RKO (cell line): ENCODE data around the gene SYT1.
A peak's percentile ranks its signal among the peaks of the same experiment; 100 is the strongest.
"Not testable (repeated sequence)": the region's sequence is repeated elsewhere in the genome, so short reads cannot be mapped to it uniquely, and the experiment has no call there.

Source experiments
- DNase-seq: peaks from one replicate; pipeline ENCODE4 v3.0.0-alpha.2; 2016; ENCODE audit warnings: low spot score

The SYT1 gene

DNA sequence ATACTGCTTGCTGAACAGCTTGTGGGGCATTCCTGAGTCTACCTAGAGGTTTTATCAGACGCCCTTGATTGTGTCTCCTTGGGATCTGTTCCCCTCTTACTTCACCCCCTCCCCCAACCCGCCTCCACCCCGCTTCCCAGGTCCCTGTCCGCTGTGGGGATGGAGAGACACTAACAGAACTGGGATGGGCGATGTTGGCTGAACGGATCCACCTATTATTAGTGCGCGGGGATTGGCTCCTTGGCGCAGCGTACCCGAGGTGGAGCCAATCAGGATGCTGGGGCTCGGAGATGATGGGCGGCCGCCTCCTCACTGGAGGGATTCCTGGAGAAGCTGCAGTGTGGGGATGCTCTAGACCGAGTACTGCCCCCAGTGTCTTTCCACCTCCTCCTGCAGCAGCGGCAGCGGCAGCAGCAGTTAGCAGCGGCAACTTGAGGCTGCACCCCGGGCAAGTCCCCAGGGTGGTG is at the start of gene SYT1:
Gene SYT1 (plus strand): TSS at position 372 of the 467 bp plus-strand sequence.
- no peak for DNase-seq

DNA sequence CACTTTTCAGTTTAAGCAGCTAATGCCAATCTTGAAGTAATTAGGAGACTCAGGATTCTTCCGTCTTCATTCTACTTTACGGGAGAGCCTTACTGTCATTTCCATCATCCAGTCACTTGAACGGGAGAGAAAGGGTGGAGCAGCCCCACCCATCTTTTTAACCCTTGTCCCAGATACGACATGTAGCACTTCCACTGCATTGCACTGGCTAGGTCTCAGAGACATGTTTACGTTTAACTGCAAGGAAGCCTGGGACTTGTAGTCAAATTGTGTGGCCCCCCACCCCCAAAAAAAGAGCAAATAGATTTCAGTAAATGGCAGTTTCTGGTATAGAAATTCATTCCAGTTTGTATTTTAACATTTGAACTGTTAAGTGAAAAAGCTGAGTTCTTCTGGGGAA is 46.1 kb upstream of the SYT1 start:
- DNase-seq: no peak

DNA sequence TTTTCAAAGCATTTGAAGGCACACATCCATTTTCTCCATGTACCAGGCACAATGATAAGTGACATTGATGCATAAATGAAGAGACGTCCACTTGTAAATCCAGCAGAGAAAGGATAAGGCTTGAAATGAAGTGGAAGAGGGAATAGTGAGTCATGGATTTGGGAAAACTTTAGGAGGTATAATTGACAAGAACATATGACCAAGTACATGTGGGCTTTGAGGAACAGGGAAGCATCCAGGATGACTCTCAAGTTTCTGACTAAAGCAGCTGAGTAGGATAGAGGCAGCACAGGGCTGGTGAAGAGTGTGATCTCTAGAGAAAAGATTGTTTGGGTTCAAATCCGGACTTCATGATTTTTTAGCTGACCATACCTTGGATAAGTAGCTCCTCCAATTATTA is 43.6 kb upstream of the SYT1 start:
- no peak for DNase-seq

DNA sequence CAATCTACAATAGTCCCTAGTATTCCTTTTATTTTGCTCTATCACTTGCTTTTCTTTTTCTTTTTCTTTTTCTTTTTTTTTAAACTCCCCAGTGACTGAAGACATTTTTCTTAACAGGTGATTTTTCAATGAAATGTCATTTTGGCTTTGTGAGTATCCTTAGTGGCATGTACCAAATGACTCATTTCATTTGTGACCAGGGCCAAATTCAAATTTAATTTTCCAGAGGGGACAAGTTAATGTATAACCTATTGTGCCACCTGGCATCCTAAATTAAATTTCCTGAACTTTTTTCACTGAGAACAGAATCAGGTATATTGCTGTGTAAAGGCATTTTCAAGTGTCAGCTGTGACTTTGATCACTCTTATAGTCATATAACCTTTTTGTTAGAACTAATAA is 39.7 kb upstream of the SYT1 start:
- no peak for DNase-seq

DNA sequence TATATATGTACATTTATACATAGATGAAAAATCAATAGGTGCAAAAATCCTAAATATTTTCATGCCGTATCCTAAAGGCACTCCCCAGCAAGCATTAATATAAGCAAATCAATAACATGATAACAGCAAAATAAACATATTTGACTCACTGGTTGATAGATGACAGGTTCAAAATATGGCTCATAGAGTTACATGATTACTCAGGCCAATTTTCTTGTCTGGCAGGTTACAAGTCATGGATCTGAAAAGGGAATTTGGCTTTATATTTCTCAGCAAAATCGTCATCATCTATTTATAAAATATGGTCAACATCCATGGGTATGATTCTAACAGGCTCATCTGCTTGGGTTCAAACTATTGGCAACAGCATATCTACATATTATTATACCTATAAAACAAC is 34.9 kb upstream of the SYT1 start:
- DNase-seq: no peak

DNA sequence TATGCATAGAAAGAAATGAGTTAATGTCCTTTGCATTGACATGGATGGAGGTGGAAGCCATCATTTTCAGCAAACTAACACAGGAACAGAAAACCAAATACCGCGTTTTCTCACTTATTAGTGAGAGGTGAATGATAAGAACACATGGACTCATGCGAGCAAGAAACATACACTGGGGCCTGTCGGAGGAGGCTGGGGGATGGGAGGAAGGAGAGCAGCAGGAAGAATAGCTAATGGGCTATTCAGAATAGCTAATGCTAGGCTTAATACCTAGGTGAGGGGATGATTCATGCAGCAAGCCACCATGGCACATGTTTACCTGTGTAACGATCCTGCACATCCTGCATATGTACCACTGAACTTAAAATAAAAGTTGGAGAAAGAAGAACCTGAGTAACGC is 29.1 kb upstream of the SYT1 start:
- DNase-seq: no peak

DNA sequence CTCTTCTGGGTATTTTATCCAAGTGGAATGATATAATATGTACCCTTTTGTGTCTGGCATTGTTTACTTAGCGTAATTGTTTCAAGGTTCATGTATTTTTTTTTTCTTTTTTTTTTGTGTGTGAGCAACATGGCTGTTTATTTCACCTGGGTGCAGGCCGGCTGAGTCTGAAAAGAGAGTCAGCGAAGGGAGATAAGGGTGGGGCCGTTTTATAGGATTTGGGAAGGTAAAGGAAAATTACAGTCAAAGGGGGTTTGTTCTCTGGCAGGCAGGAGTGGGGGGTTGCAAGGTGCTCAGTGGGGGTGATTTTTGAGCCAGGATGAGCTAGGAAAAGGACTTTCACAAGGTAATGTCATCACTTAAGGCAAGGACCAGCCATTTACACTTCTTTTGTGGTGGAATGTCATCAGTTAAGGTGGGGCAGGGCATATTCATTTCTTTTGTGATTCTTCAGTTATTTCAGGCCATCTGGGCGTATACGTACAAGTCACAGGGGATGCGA is 24.0 kb upstream of the SYT1 start:
- DNase-seq: not testable (repeated sequence)

DNA sequence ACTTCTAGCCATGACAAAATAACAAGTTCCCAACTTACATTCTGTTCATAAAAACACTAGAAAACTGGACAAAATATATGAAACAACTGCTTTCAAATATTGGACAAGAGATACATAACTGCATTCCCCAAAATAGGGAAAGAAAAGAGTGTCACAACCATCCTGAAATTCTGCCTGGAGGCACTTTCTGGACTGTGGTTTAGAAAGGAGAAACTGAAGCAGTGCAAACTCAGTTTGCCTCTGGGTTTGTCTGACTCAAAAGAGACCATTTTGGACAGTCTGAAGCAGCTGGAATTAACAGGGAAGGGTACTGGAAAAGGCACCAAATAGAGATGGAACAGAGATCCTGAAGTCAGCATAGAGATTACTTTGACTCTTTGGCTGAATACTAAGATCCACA is 11.3 kb upstream of the SYT1 start:
- DNase-seq: no peak

DNA sequence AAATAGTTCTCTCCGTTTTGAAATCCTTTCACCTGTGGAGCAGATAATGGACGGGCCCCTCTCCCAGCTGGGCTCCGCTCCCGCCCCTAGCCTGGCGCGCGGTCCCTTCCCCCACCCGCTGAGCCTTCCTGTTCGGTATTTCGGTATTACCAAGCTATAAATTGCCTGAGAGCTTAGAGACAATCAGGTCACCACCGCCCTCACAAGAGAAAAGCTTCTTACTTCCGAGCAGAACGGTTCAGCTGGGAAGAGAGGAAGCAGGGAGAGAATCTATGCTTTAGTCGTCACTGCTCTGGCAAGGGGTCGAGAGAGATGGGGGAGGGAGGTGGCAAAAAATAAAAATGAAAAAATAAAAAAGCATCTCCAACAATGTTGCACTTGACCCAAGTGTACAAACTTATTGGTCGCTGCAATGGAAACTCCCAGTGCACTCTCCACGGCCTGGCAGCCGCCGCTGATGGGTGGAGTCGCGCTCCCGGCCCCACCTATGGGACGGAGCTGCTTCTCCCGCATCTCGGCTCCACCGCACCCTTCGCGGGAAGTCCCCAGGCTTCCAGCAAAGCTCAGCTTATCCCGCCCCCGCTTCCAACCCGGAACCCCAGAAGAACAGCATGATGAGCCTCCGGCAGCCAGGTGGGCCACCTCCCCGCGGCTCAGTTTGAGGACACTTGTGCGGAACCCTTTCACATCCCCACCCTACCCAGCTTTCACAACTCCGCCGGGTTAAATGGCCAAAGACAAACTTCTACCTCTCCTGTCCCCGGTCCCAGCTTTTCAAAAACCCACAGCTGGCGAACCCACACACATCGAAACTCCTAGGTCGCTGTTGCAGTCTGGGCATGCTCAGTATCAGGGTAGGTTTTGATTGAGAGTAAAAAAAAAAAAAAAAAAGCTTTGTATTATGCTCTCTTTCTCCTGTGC is 832 bp upstream of the SYT1 start:
- no peak for DNase-seq

DNA sequence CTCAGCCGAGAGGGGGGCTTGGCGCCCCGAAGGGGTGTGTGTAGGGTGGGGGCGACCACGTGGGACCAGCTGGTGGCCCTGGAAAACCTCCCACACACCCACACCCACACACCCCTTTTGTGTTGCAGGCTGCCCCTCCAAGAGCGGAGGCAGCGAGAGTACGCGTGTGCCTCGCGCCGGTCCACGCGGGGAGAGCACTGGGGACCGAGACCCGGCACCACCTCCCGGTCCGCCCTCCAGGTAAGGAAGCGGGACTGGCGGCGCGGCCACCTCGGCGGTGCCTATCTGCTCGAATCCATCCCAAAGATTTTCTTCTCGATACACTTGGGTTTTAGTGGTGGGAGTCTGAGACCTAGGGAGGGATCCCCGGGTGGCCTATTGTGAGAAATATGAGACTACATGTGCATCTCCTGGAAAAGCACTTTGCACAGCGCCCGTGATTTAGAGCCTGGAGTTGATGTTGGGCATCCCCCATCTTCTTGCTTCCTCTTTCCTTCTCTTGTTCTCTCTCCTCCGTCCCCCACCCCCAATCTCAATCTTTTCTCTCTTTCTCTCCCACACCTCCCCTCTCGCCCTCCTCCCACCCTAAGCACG is 393 bp downstream of the SYT1 start:
- DNase-seq: no peak

DNA sequence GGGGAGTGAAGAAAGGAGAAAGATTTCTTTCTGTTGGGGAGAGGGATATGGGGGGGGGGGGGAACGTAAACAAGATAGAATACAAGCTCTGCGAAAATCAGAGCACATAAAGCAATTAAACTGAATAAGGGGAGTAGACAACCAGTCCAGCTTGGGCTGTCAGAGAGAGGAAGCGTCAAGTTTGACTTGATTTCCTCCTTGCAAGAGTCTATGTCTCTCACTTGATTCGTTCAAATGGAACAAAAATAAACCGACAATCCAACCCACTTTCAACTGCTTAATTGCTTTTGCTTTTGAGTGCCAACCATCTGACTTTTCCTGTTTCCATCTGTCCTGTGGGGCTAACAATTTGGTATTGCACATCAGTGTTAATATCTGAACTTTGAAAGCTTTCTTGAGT is 942 bp downstream of the SYT1 start:
- DNase-seq: no peak

DNA sequence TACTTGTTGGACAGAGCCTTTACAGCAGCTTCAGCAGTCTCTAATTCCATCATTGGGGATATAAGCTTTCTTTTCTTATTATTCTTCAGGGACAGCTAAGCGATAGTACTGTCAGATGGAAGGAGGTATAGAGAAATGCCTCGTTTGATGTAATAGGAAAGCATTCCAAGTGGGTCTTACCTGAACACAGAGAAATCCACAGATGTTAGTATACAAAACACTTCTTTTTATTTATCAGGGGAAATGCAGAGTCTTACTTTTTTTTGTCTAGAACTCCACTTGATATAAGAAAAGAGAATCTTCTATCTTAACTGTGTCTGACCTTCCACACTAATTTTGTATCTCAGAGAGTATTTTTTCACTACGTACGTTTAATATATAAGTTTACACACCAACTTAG is 1.9 kb downstream of the SYT1 start:
- no peak for DNase-seq

DNA sequence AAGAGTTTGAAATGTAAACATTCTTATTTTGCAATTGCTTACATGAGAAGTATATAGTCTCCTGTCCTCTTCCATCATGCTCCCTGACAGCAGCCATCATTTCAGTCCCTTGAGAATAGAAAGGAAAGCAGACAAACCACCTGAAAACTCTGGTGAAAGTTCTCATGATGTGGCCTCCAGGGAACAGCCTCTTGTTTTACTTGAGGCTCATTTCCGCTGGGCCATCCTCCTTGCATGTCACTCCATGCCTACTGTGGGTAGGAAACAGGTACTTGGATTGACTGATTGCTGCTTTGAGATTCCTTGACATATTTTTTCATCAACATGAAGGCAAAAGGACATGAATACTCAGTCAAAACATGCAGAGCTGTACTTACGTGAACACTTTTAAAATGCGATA is 6.0 kb downstream of the SYT1 start:
- no peak for DNase-seq

DNA sequence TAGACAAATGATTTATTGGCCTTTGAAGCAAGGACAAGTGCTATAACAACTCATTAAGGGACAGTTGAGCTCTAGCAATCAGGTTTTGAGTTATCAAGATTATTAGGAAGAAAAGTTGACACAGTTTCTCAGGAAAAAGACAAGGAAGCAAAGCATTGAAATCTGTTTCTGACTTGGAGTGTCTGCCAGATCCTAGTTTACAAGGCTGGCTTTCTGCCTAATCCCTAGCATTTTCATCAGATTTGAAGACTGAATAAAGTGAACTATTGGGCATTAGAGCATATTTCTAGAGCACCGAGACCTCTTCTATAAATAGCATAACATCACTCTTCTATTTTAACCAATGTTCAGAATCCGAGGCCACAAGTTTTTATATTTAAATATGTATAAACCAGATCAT is 7.0 kb downstream of the SYT1 start:
- DNase-seq: no peak

DNA sequence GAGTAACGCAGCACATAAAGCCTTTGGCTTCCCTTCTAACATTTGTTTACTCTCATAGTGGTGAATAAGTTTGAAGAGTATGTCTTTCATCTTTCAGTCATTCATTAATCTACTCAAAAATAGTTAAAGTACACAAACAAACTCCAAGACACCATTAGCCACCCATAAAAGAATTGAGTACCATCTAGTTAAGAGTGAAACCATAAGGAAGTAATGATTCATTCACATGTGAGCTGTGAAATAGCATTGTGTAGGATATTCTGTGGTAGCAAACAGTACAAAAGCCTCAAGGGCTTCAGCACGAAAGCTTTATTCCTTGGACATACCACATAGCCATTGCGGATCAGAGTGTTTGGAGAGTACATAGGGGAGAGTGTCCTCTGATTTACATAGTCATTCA is 13.9 kb downstream of the SYT1 start:
- no peak for DNase-seq

DNA sequence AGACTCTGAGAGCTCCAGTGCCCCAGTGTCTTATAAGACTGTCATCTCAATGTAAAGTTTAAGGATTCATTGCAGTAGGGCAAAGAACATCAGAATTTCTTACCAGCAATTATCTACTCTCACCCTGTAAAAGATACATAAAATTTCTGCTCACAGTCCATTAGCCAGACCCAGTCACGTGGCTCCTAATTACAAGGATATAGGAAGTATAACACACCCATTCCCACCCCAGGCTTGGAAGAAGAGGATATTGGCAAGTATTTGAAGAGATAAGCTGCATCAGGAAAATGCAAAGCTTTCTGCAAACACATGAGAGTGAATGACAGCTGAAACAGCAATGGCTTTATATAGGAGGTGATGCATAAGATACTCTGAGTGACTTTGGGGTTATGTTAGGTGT is 14.3 kb downstream of the SYT1 start:
- no peak for DNase-seq

DNA sequence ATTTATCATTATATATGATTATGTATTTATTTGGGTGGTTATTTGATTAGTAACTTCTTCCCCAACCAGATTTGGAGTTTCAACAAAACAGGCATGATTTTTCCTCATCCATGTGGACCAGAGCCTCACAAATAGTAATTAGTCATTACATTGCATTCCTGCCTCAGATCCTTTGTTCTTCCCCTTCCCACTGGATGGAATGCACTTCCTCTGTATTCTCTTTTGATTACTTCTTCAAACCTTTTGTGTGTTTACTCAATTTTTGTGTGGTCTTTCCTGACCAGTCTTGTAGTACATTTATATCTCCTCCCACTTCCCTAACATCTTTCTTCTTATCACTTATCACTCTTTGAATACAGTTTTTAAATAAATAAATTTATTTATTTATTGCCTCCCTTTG is 15.5 kb downstream of the SYT1 start:
- no peak for DNase-seq

DNA sequence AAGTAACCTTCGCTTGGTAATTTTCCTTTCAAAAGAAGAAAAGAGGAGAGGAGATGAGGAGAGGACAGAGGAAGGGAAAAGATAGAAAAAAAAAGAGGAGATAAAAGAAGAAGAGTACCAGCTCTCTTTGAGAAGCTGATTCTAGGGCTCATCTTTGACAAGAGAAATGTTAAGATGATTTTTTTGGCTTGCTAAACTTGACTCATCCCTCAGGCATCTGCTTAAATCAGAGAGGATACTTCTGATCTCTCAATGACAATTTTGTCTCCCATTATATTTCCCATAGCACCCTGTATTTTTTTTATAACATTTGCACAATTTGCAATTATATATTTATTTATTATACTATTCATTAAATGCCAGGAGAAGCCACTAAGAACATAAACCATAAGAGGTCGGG is 17.1 kb downstream of the SYT1 start:
- no peak for DNase-seq

DNA sequence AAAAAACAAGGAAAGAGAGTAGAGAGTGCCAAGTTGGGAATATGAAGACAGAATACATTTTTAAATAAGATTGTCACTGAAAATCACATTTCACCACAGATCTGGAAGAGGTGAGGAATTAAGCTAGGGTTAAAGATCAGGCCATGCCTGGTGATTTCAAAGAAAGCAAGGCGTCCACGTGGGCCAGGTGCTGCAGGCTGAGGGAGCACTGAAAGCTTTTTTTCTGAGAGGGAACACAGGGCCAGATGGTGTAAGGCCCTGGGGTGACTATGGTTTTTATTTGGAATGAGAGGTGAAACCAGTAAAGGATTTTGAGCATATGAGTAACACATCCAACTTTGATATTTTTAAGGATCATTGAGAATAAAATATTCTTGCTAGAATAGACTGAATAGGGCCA is 20.9 kb downstream of the SYT1 start:
- DNase-seq: no peak

DNA sequence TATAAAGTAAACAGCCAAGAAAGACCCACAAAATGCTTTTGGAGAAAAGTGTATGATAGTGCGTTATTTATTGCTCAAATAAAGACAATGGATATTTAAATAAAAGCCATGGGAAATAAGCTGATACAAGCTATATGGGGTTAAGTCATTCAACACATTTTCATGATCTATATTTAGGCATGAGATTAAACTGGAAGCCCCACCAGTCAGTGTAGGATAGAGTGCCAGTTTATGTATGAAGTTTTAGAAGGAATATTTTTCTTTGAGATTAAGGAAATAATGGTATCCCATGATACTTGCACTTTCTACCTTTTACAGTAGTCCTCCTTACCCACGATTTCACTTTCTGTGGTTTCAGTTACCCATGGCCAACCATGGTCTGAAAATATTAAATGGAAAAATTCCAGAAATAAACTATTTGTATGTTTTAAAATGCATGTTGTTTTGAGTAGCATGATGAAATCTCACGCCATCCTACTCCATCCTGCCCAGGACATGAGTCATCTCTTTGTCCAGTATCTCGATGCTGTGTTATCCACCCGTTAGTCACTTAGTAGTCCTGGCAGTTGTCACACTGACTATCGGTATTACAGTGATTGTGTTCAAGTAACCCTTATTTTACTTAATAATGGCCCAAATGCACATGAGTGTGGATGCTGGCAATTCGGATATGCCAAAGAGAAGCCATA is 22.3 kb downstream of the SYT1 start:
- DNase-seq: peak; percentile 92

DNA sequence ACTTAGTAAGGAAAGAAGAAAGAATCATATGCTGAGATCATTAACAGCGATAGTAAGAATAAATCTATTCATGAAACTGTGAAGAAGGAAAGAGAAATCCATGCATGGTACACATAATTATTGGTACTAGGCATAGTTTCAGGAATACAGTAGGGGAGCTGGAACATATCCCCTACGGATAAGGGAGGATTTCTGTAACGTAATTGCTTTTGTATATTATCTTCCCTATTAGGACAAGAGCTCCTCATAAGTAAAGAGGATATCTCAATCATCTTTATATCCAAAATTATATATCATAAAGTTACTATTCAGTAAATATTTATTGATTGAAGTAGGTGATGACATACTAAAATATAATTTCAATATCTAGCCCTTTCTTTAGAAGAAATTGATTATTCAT is 22.9 kb downstream of the SYT1 start:
- no peak for DNase-seq

DNA sequence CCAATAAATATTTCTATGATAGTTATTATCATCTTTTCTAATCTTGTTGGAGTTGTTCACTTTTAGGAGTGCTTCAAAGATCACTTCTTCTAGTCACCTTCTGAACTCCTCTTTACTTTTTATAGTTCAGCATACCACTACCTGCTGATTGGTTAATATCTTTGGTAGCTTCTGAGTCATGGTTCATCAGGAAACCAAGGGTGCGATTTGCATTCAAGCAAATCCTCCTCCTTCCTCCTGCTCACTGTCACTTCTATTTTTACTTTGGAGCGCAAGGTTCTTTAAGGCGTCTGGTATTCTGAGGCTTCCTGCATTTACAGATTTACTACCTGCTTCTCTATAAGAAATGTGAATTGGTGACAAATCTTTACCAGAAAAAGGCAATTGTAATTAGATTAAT is 24.0 kb downstream of the SYT1 start:
- DNase-seq: peak; percentile 21
